B cell (primary cell): Measurements from ENCODE around the gene STK38L.

ENCODE experiments used
- CTCF ChIP-seq: fragments of 200-600 bp; IDR thresholded peaks from one replicate; pipeline ENCODE4 v1.8.0; 2022; ENCODE audit warnings: antibody characterized with exemption, mild to moderate bottlenecking
- EZH2 ChIP-seq: IDR thresholded peaks from 2 replicates; pipeline ENCODE4 v1.6.1; 2012; ENCODE audit warnings: borderline replicate concordance, low read depth, mild to moderate bottlenecking, moderate library complexity, low read length; ENCODE audit not compliant: insufficient read depth, poor library complexity, severe bottlenecking

- TF ChIP-seq EZH2 = no peak
- no peak for TF ChIP-seq CTCF
These were observed 75.3 kb downstream of the STK38L start for GRCh38 chr12:27319409-27319808.
